K562 (cell line): ENCODE results near the gene IGLL1. TPM values are rescaled to one million over a fixed set of nuclear protein-coding genes. Genes with fewer than 3 reads are reported as not detected.

Source experiments
- ARID2 ChIP-seq: fragments of 450-650 bp; IDR thresholded peaks from 2 replicates; pipeline ENCODE4 v1.6.1; 2017; ENCODE audit warnings: antibody characterized with exemption, mild to moderate bottlenecking
- ARID4B ChIP-seq: sonication (generic); formaldehyde crosslinking; IDR thresholded peaks from 2 replicates; pipeline ENCODE4 v1.8.0; 2022; ENCODE audit warnings: mild to moderate bottlenecking, missing genetic modification reagents
- EHMT2 ChIP-seq: fragments of 450-650 bp; IDR thresholded peaks from 2 replicates; pipeline ENCODE4 v1.6.1; 2018; ENCODE audit warnings: antibody characterized with exemption
- FOXK2 ChIP-seq, 2 experiments: fragments of 450-650 bp; IDR thresholded peaks in 1 of 2; conservative IDR thresholded peaks in 1 of 2; 2 replicates each; pipeline ENCODE4 v1.6.1; 2016; ENCODE audit warnings: low read depth in 2 of 2, mild to moderate bottlenecking in 1 of 2
- GATA2 ChIP-seq: sonication (generic); formaldehyde crosslinking; IDR thresholded peaks from 2 replicates; pipeline ENCODE4 v1.4.0; 2020; ENCODE audit warnings: mild to moderate bottlenecking, missing genetic modification reagents
- JUND ChIP-seq, 2 experiments: IDR thresholded peaks; 2 replicates in 1 of 2; 3 replicates in 1 of 2; pipeline ENCODE4 v1.6.1; 2011; ENCODE audit warnings: borderline replicate concordance in 2 of 2, low read depth in 2 of 2, low read length in 2 of 2, improper control_type of control experiment in 1 of 2, missing biosample characterization in 1 of 2, missing genetic modification characterization in 1 of 2, missing genetic modification reagents in 1 of 2
- MIER1 ChIP-seq: fragments of 450-650 bp; IDR thresholded peaks from 2 replicates; pipeline ENCODE4 v1.6.1; 2016; ENCODE audit warnings: antibody characterized with exemption, mild to moderate bottlenecking, low read depth
- ZFPM2 ChIP-seq: fragments of 250-450 bp; sonication (Bioruptor Pico); IDR thresholded peaks from 2 replicates; pipeline ENCODE4 v1.5.1; 2022; ENCODE audit warnings: mild to moderate bottlenecking
- polyA plus RNA-seq, 8 experiments: library from polyadenylated mRNA; depleted of rRNA in 4 of 8; stranded (reverse) in 5 of 8; unstranded in 3 of 8; fragments of >200 nt; fragmentation: Nextera tagmentation in 2 of 8; fragmentation: Illumina TruSeq in 1 of 8; extraction: Ambion mirVana in 2 of 8; extraction: Trizol in 1 of 8; gene quantifications; 2 replicates each; pipeline versions ENCODE4 v1.2.1 to v1.2.3, GENCODE V29; 2011 to 2014; ENCODE audit warnings: inconsistent platforms in 1 of 8, missing spikeins in 1 of 8
- total RNA-seq, 7 experiments: library from RNA; depleted of rRNA in 6 of 7; stranded (reverse); fragments of >200 nt in 6 of 7; fragmentation: Illumina TruSeq in 2 of 7; extraction: Trizol in 2 of 7; gene quantifications; 2 replicates each; pipeline versions ENCODE4 v1.2.1 to v1.2.3, GENCODE V29; 2011 to 2021; ENCODE audit warnings: low replicate concordance in 1 of 7
- TF ChIP-seq, protein P1 (sequence below): fragments of 250-450 bp; sonication (Bioruptor Pico); IDR thresholded peaks from 2 replicates; pipeline ENCODE4 v1.9.0; 2021; ENCODE audit warnings: mild to moderate bottlenecking
- TF ChIP-seq, protein P2 (sequence below), 2 experiments: fragments of 450-650 bp; conservative IDR thresholded peaks; 2 replicates each; pipeline ENCODE4 v1.6.1; 2017; ENCODE audit warnings: mild to moderate bottlenecking in 2 of 2, moderate library complexity in 2 of 2
- TF ChIP-seq, protein P3 (sequence below): fragments of 250-450 bp; sonication (Bioruptor Pico); IDR thresholded peaks from 2 replicates; pipeline ENCODE4 v1.4.0; 2020
- TF ChIP-seq, protein P4 (sequence below), 2 experiments: fragments of 450-650 bp in 1 of 2; sonication (generic) in 1 of 2; formaldehyde crosslinking in 1 of 2; IDR thresholded peaks in 1 of 2; conservative IDR thresholded peaks in 1 of 2; 2 replicates each; pipeline versions ENCODE4 v1.6.1 to v1.8.1; 2016 to 2023; ENCODE audit warnings: mild to moderate bottlenecking in 2 of 2, moderate library complexity in 2 of 2, inconsistent platforms in 1 of 2, missing genetic modification reagents in 1 of 2

Gene IGLL1
- total and polyA plus RNA-seq, 9 of the 15 experiments (the other 6 are each of a cell fraction or from before 2014, with no cell fraction given), result 0.10 to 0.32 (median 0.20) TPM; not detected in 6

DNA sequence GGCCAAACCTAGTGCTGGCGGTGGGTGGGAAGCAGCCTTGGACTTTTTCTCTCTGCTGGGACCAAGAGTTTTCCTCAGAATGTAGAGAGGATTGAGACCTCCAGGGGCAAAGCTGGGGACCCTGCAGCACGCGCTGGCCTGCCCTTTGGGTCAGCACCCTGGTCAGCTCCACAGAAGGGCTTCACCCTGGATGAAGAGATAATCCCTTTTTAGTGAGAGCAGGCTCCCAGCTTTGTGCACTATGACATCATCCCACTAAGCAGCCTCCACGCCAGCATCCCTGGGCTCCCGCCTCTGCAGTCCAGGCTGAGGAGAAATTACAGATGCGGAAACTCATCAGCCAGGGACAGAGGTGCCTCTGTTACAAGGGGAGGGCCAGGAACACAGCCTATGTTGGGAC, 28.5 kb upstream of the IGLL1 start (continued):
- TF ChIP-seq ARID4B (no peak), ARID2 (no peak), GATA2 (CRISPR knock-in tag) (peak; percentile 63; the same call in 1 of the 2 replicates), MIER1 (peak; percentile 92), EHMT2 (peak; percentile 96), FOXK2 (conservative IDR thresholded peaks at IDR 0.05 in 1 of 2, IDR thresholded peaks at IDR 0.05 in 1 of 2; ENCODE audit: low read depth in 2 of 2) (no peak), JUND (IDR thresholded peaks at IDR 0.05; ENCODE audit: borderline replicate concordance, low read depth, low read length) (peak; percentile 75), JUND (tag; IDR thresholded peaks at IDR 0.05; ENCODE audit: borderline replicate concordance, low read depth, low read length) (peak; percentile 60; the same call in 1 of the 3 replicates), ZFPM2 (CRISPR knock-in tag) (no peak)
- TF ChIP-seq, protein P1, sequence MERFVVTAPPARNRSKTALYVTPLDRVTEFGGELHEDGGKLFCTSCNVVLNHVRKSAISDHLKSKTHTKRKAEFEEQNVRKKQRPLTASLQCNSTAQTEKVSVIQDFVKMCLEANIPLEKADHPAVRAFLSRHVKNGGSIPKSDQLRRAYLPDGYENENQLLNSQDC (CRISPR knock-in tag), result no peak
- TF ChIP-seq, protein P2, sequence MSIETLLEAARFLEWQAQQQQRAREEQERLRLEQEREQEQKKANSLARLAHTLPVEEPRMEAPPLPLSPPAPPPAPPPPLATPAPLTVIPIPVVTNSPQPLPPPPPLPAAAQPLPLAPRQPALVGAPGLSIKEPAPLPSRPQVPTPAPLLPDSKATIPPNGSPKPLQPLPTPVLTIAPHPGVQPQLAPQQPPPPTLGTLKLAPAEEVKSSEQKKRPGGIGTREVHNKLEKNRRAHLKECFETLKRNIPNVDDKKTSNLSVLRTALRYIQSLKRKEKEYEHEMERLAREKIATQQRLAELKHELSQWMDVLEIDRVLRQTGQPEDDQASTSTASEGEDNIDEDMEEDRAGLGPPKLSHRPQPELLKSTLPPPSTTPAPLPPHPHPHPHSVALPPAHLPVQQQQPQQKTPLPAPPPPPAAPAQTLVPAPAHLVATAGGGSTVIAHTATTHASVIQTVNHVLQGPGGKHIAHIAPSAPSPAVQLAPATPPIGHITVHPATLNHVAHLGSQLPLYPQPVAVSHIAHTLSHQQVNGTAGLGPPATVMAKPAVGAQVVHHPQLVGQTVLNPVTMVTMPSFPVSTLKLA (conservative IDR thresholded peaks at IDR 0.05), result peak in 1 of 2 experiments; percentile 46; a peak in 2 of 4 replicates
- TF ChIP-seq, protein P3, sequence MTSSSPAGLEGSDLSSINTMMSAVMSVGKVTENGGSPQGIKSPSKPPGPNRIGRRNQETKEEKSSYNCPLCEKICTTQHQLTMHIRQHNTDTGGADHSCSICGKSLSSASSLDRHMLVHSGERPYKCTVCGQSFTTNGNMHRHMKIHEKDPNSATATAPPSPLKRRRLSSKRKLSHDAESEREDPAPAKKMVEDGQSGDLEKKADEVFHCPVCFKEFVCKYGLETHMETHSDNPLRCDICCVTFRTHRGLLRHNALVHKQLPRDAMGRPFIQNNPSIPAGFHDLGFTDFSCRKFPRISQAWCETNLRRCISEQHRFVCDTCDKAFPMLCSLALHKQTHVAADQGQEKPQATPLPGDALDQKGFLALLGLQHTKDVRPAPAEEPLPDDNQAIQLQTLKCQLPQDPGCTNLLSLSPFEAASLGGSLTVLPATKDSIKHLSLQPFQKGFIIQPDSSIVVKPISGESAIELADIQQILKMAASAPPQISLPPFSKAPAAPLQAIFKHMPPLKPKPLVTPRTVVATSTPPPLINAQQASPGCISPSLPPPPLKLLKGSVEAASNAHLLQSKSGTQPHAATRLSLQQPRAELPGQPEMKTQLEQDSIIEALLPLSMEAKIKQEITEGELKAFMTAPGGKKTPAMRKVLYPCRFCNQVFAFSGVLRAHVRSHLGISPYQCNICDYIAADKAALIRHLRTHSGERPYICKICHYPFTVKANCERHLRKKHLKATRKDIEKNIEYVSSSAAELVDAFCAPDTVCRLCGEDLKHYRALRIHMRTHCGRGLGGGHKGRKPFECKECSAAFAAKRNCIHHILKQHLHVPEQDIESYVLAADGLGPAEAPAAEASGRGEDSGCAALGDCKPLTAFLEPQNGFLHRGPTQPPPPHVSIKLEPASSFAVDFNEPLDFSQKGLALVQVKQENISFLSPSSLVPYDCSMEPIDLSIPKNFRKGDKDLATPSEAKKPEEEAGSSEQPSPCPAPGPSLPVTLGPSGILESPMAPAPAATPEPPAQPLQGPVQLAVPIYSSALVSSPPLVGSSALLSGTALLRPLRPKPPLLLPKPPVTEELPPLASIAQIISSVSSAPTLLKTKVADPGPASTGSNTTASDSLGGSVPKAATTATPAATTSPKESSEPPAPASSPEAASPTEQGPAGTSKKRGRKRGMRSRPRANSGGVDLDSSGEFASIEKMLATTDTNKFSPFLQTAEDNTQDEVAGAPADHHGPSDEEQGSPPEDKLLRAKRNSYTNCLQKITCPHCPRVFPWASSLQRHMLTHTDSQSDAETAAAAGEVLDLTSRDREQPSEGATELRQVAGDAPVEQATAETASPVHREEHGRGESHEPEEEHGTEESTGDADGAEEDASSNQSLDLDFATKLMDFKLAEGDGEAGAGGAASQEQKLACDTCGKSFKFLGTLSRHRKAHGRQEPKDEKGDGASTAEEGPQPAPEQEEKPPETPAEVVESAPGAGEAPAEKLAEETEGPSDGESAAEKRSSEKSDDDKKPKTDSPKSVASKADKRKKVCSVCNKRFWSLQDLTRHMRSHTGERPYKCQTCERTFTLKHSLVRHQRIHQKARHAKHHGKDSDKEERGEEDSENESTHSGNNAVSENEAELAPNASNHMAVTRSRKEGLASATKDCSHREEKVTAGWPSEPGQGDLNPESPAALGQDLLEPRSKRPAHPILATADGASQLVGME, result no peak
- TF ChIP-seq, protein P4, sequence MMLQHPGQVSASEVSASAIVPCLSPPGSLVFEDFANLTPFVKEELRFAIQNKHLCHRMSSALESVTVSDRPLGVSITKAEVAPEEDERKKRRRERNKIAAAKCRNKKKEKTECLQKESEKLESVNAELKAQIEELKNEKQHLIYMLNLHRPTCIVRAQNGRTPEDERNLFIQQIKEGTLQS (IDR thresholded peaks at IDR 0.05), result peak; percentile 76
- TF ChIP-seq, protein P4 (CRISPR knock-in tag; conservative IDR thresholded peaks at IDR 0.05), result no peak
